ENCODE data around the gene FAM229A. TPM values are rescaled to one million over a fixed set of nuclear protein-coding genes. Genes with fewer than 3 reads are reported as not detected.
"Not testable (repeated sequence)": the region's sequence is repeated elsewhere in the genome, so short reads cannot be mapped to it uniquely, and the experiment has no call there.

FAM229A gene
- total and polyA plus RNA-seq, 2 experiments from 2014 or later: 3.4 to 4.2 TPM

GRCh38 chr1:32399843-32400242, 37.6 kb upstream of the FAM229A start:
- H3K79me2 ChIP-seq: peaks cover 9% of the 10 kb centered on the region
- H3K9me3 ChIP-seq (ENCODE audit: low read depth): no peaks in the 10 kb centered on the region
- no peaks in the 10 kb centered on the region for H3K36me3 ChIP-seq (replicated peaks; ENCODE audit: insufficient read depth, low read depth)
- WGBS (ENCODE audit: low lambda C conversion rate, missing lambda C conversion rate): 82% methylated on average over 4 of the region's 4 CpGs
- no peak overlapping the region for H3K27ac ChIP-seq
- no peak for DNase-seq (ENCODE audit: low spot score)
- H3K4me3 ChIP-seq: no peak overlapping the region
- no peaks in the 10 kb centered on the region for H3K27me3 ChIP-seq
- H2AFZ ChIP-seq: no peak overlapping the region
- H4K20me1 ChIP-seq (ENCODE audit: insufficient read depth, poor library complexity, severe bottlenecking): no peaks in the 10 kb centered on the region
- no peak overlapping the region for H3K4me2 ChIP-seq
- no peak for TF ChIP-seq EZH2phosphoT487 (IDR thresholded peaks at IDR 0.05; ENCODE audit: low read depth, severe bottlenecking, unreplicated experiment)
- no peak for TF ChIP-seq EZH2 (IDR thresholded peaks at IDR 0.05; ENCODE audit: borderline replicate concordance)
- no peak for TF ChIP-seq CTCF (IDR thresholded peaks at IDR 0.05; ENCODE audit: poor library complexity)
- H3K9me2 ChIP-seq (replicated peaks; ENCODE audit: insufficient read depth): no peaks in the 10 kb centered on the region
- H3K4me1 ChIP-seq (ENCODE audit: insufficient read depth): peaks cover 6% of the 10 kb centered on the region

GRCh38 chr1:32398401-32398800, 36.1 kb upstream of the FAM229A start:
- no peak overlapping the region for H3K4me2 ChIP-seq
- no peaks in the 10 kb centered on the region for H3K27me3 ChIP-seq
- 45% methylated on average over 2 of the region's 2 CpGs for WGBS (ENCODE audit: low lambda C conversion rate, missing lambda C conversion rate)
- H3K27ac ChIP-seq: no peak overlapping the region
- no peak overlapping the region for H3K4me3 ChIP-seq
- H4K20me1 ChIP-seq (ENCODE audit: insufficient read depth, poor library complexity, severe bottlenecking): no peaks in the 10 kb centered on the region
- no peaks in the 10 kb centered on the region for H3K36me3 ChIP-seq (replicated peaks; ENCODE audit: insufficient read depth, low read depth)
- peaks cover 8% of the 10 kb centered on the region for H3K4me1 ChIP-seq (ENCODE audit: insufficient read depth)
- DNase-seq (ENCODE audit: low spot score): no peak
- H2AFZ ChIP-seq: no peak overlapping the region
- TF ChIP-seq EZH2phosphoT487 (IDR thresholded peaks at IDR 0.05; ENCODE audit: low read depth, severe bottlenecking, unreplicated experiment): no peak
- TF ChIP-seq CTCF (IDR thresholded peaks at IDR 0.05; ENCODE audit: poor library complexity): no peak
- TF ChIP-seq EZH2 (IDR thresholded peaks at IDR 0.05; ENCODE audit: borderline replicate concordance): no peak
- H3K79me2 ChIP-seq: peaks cover 13% of the 10 kb centered on the region
- no peaks in the 10 kb centered on the region for H3K9me3 ChIP-seq (ENCODE audit: low read depth)
- no peaks in the 10 kb centered on the region for H3K9me2 ChIP-seq (replicated peaks; ENCODE audit: insufficient read depth)

- H3K27ac ChIP-seq; DNase-seq (ENCODE audit: low spot score); H3K9me2 ChIP-seq (replicated peaks; ENCODE audit: insufficient read depth); H2AFZ ChIP-seq; H3K36me3 ChIP-seq (replicated peaks; ENCODE audit: insufficient read depth, low read depth); H3K4me3 ChIP-seq; H3K9me3 ChIP-seq (ENCODE audit: low read depth); H3K27me3 ChIP-seq; H3K4me2 ChIP-seq: not testable (repeated sequence)
- Histone ChIP-seq H3K4me1 (ENCODE audit: insufficient read depth) (peaks cover 21% of the 10 kb centered on the region), H4K20me1 (ENCODE audit: insufficient read depth, poor library complexity, severe bottlenecking) (peaks cover 12% of the 10 kb centered on the region), H3K79me2 (peaks cover 32% of the 10 kb centered on the region)
- WGBS (ENCODE audit: low lambda C conversion rate, missing lambda C conversion rate): 89% methylated on average over 5 of the region's 5 CpGs
These were observed 34.2 kb upstream of the FAM229A start for GRCh38 chr1:32396524-32396923.

- Histone ChIP-seq H3K9me2 (replicated peaks; ENCODE audit: insufficient read depth) (no peaks in the 10 kb centered on the region), H4K20me1 (ENCODE audit: insufficient read depth, poor library complexity, severe bottlenecking) (peaks cover 12% of the 10 kb centered on the region), H3K9me3 (ENCODE audit: low read depth) (no peaks in the 10 kb centered on the region), H3K79me2 (peaks cover 47% of the 10 kb centered on the region), H3K27me3 (no peaks in the 10 kb centered on the region), H3K27ac (peak overlapping the region; percentile 92), H3K4me3 (peak overlapping the region; percentile 33), H3K4me2 (peak overlapping the region; percentile 80), H3K4me1 (ENCODE audit: insufficient read depth) (peaks cover 21% of the 10 kb centered on the region), H2AFZ (peak overlapping the region; percentile 20), H3K36me3 (replicated peaks; ENCODE audit: insufficient read depth, low read depth) (no peaks in the 10 kb centered on the region)
- WGBS (ENCODE audit: low lambda C conversion rate, missing lambda C conversion rate): under 1% methylated on average over 14 of the region's 14 CpGs
- no peak for DNase-seq (ENCODE audit: low spot score)
- TF ChIP-seq CTCF (IDR thresholded peaks at IDR 0.05; ENCODE audit: poor library complexity) (no peak), EZH2phosphoT487 (IDR thresholded peaks at IDR 0.05; ENCODE audit: low read depth, severe bottlenecking, unreplicated experiment) (no peak), EZH2 (IDR thresholded peaks at IDR 0.05; ENCODE audit: borderline replicate concordance) (no peak)
These were observed 32.7 kb upstream of the FAM229A start for GRCh38 chr1:32394890-32395432.

All from hepatocyte (in vitro differentiated cells).